AG04450 (cell line): ENCODE data around the gene SEMA5A. TPM values are rescaled to one million over a fixed set of nuclear protein-coding genes. Genes with fewer than 3 reads are reported as not detected.

Experiments
- CTCF ChIA-PET: fragments of 300-600, 350-600 bp; formaldehyde crosslinking; extraction: SDS; loops from one replicate; lab custom pipeline; 2022; ENCODE audit warnings: antibody characterized with exemption, inconsistent platforms; lab: Charles Lee
- POLR2A ChIA-PET: fragments of 350-600 bp; formaldehyde crosslinking; extraction: SDS; loops from one replicate; lab custom pipeline; 2021; ENCODE audit warnings: antibody characterized with exemption, inconsistent platforms; lab: Yijun Ruan, JAX
- DNase-seq: peaks from one replicate; pipeline ENCODE4 v3.0.0-alpha.2; 2011; ENCODE audit warnings: low read depth, low spot score
- H3K27ac ChIP-seq: one replicate; pipeline ENCODE4 v1.5.1; 2012; ENCODE audit warnings: low read depth, low read length, control low read depth
- H3K27me3 ChIP-seq: one replicate; pipeline ENCODE4 v1.6.0; 2012; ENCODE audit warnings: low read length; ENCODE audit not compliant: control insufficient read depth, insufficient read depth
- H3K4me3 ChIP-seq: 2 replicates; pipeline ENCODE4 v1.5.1; 2011; ENCODE audit warnings: mild to moderate bottlenecking, low read depth, low read length, control low read depth
- H3K9me3 ChIP-seq: 2 replicates; pipeline ENCODE4 v1.5.1; 2012; ENCODE audit warnings: low read length; ENCODE audit not compliant: control insufficient read depth, insufficient read depth
- polyA plus RNA-seq: library from polyadenylated mRNA; depleted of rRNA; stranded (reverse); fragments of >200 nt; gene quantifications from 2 replicates; pipeline ENCODE4 v1.2.3, GENCODE V29; 2011
- TF ChIP-seq, protein P1 (sequence below): IDR thresholded peaks from 2 replicates; pipeline ENCODE4 v1.5.1; 2011; ENCODE audit warnings: low read depth, low read length, control low read depth, inconsistent platforms

SEMA5A gene
- polyA plus RNA-seq, 1 experiment, result 31.8 TPM

DNA sequence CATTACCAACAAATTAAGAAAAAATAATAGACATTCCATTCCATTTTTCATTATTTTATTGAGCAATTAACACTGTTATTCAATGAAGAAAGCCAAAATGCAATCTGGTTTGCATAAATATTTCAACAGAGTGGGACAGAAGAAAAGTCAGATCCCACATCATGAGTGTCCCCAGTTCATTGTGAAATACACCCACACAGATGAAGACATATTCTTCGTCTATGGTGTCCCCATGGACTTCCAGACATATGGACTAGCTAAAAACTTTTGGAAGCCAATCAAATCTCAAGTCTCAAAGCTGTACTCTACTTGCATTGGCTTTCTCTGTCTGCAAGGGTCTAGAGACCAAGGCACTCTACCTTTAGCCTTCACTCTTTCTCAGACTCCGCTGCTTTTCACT is 194.3 kb downstream of the SEMA5A start:
- no peak for DNase-seq
- ChIA-PET POLR2A (no interaction called here), CTCF (no interaction called here)
- Histone ChIP-seq H3K27me3 (no peaks in the 10 kb centered on the region), H3K4me3 (no peak overlapping the region), H3K9me3 (no peaks in the 10 kb centered on the region), H3K27ac (no peak overlapping the region)
- TF ChIP-seq, protein P1, sequence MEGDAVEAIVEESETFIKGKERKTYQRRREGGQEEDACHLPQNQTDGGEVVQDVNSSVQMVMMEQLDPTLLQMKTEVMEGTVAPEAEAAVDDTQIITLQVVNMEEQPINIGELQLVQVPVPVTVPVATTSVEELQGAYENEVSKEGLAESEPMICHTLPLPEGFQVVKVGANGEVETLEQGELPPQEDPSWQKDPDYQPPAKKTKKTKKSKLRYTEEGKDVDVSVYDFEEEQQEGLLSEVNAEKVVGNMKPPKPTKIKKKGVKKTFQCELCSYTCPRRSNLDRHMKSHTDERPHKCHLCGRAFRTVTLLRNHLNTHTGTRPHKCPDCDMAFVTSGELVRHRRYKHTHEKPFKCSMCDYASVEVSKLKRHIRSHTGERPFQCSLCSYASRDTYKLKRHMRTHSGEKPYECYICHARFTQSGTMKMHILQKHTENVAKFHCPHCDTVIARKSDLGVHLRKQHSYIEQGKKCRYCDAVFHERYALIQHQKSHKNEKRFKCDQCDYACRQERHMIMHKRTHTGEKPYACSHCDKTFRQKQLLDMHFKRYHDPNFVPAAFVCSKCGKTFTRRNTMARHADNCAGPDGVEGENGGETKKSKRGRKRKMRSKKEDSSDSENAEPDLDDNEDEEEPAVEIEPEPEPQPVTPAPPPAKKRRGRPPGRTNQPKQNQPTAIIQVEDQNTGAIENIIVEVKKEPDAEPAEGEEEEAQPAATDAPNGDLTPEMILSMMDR, result no peak

DNA sequence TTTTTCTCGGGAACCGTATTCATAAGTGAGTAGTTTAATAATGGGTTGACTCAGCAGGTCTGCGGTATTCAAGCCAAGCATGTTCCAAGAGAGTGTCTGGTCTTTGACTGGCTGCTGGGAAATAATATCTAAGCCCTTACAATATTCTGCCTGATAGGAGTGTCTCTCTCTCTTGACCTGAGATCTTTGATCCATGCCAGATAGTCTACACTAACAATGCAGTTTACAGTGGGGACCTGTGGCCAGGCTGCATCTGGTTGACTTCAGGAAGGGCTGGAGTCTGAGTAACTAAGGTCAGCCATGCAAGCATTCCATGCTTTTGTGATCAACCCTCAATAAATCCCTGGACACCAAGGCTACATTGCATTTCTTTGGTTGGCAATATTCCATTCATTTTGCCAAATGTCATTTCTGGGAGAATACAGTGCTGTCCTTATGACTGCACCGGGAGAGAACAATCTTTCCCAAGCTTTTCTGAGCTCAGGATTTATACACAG is 195.5 kb downstream of the SEMA5A start:
- Histone ChIP-seq H3K4me3 (no peak overlapping the region), H3K9me3 (no peaks in the 10 kb centered on the region), H3K27ac (no peak overlapping the region), H3K27me3 (no peaks in the 10 kb centered on the region)
- CTCF ChIA-PET, result no interaction called here
- TF ChIP-seq, protein P1, result no peak
- DNase-seq, result no peak
- POLR2A ChIA-PET, result no interaction called here

DNA sequence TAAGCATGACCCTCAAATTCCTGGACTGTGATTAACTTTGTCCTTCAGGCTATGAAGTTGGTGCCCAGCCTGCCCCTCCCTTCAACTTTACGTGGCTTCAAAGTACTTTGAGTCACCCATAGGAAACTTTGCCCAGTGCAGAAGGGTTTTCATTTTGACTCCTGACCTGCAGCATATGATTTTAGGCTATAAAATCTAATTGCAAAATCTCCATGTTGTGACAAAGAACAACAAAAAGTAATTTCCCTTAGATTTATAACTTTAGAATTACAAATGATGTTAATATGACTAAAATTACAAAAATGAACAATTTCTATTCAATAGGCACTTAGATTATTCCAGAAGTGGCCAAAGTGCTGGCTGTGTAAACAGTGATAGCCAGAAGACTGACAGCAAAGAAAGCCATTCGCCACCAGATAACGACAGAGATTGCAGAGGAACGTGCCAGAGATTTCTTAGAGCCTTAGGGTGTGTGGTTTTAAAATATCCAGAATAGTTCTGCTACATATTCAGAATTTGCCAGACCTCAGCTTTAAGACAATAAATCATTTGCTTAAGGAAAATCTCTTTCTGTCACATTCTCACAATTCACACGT is 197.4 kb downstream of the SEMA5A start:
- Histone ChIP-seq H3K27me3 (no peaks in the 10 kb centered on the region), H3K4me3 (no peak overlapping the region), H3K9me3 (no peaks in the 10 kb centered on the region), H3K27ac (no peak overlapping the region)
- TF ChIP-seq, protein P1, result no peak
- CTCF ChIA-PET, result no interaction called here
- POLR2A ChIA-PET, result no interaction called here
- no peak for DNase-seq

DNA sequence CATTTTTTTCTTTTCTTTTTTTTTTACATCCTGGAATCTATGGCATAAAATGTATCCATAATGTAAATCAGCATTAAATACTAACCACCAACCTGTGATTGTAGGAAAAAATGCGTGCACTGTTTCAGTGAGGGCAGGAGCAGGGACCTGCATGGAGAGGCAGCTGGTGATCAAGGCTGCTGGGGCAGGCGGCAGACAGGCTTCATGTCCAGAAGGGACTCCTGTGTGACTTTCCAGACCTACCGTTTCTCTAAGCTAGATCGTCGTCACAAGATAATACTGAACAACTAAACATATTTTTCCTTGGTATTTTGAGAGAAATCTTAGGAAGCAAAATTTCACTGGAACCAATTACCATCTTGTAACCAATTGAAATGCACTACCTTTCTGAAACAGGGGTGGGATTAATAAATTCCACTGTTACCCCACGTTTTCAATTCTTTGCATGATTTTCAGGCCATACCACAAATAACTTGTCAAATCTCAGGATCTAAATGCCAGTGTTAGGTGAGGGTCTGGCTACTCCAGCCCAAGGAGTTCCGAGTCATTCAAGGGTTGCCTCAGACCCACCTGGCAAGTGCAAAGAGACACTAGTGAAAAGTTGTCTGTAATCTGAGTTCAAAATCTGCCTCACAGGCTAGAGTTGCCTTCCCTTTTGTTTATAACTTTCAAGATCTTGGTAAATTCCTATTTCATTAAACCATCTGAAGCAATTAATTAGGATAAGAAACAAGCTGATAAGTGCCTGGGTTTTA is 198.2 kb downstream of the SEMA5A start:
- Histone ChIP-seq H3K27ac (no peak overlapping the region), H3K27me3 (no peaks in the 10 kb centered on the region), H3K4me3 (no peak overlapping the region), H3K9me3 (no peaks in the 10 kb centered on the region)
- CTCF ChIA-PET, result no interaction called here
- TF ChIP-seq, protein P1, result no peak
- DNase-seq, result no peak
- POLR2A ChIA-PET, result no interaction called here

DNA sequence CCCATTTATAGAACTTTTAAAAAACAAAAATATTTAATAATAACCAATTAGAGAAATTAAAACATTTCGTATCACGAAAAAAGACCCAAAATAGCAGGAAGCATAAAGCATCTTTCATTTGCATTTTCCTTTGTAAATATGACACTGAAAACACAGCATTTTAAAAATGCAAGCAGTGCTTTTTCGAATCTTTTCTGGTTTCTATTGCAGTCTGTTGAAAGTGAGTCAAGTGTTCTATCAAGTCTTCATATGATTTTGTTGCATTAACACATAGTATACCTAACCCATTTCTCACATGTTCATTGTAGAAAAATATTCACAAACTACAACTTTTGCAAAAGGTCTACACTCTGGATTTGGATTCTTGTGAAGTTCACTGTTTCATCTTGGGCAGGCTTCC is 198.8 kb downstream of the SEMA5A start:
- no peak overlapping the region for H3K27ac ChIP-seq
- H3K27me3 ChIP-seq, result no peaks in the 10 kb centered on the region
- no peak for DNase-seq
- no peak overlapping the region for H3K4me3 ChIP-seq
- ChIA-PET CTCF (no interaction called here), POLR2A (no interaction called here)
- H3K9me3 ChIP-seq, result no peaks in the 10 kb centered on the region
- TF ChIP-seq, protein P1, result no peak
